DOHH2 (cell line): ENCODE data around the gene ABCB6.

Experiments
- EZH2phosphoT487 ChIP-seq: fragments of 200-600 bp; sonication (generic); IDR thresholded peaks from 2 replicates; pipeline ENCODE4 v1.6.1; 2017; ENCODE audit warnings: borderline replicate concordance, mild to moderate bottlenecking, antibody characterized with exemption, low read length, moderate library complexity, mixed read lengths
- TF ChIP-seq, protein P1 (sequence below): fragments of 200-600 bp; sonication (generic); IDR thresholded peaks from one replicate; pipeline ENCODE4 v1.5.1; 2014; ENCODE audit warnings: antibody characterized with exemption, mild to moderate bottlenecking, low read depth, low read length; ENCODE audit not compliant: poor library complexity, severe bottlenecking

DNA sequence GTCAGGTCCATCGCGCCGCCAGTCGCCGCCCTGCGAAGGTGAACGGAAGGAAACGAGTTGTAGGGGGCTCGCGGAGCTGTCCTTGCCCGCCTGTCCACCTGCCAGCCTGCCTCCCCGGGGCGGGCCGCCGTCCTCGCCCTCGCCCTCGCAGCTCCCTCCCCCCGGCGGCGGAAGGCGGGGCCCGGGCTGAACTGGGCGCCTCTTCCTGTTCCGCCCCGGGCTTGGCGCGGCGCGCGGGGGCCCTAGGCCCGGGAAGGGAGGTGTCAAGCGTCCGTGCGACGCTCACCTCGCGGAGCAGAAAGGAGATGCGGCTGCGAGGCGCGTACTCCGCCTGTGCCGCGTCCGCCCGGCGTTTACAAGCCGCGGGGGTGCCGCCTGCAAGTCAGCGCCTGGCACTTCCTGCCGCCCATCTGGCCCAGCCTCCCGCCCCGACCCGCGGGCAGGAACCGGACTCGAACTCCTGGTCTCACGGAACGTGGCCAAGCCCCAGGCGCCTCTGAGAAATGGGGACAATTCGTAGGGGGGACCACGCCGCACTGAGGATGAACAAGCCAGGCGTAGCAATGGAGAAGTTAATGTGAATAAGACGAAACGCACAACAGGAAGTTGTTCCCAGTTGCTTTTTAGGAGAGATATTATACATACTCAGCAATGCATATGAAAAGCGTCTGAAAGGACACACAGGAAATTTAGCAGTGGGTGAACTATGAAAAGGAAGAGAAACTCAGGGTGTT is 41.8 kb downstream of the ABCB6 start, which contains the start of gene CNPPD1:
- TF ChIP-seq, protein P1, sequence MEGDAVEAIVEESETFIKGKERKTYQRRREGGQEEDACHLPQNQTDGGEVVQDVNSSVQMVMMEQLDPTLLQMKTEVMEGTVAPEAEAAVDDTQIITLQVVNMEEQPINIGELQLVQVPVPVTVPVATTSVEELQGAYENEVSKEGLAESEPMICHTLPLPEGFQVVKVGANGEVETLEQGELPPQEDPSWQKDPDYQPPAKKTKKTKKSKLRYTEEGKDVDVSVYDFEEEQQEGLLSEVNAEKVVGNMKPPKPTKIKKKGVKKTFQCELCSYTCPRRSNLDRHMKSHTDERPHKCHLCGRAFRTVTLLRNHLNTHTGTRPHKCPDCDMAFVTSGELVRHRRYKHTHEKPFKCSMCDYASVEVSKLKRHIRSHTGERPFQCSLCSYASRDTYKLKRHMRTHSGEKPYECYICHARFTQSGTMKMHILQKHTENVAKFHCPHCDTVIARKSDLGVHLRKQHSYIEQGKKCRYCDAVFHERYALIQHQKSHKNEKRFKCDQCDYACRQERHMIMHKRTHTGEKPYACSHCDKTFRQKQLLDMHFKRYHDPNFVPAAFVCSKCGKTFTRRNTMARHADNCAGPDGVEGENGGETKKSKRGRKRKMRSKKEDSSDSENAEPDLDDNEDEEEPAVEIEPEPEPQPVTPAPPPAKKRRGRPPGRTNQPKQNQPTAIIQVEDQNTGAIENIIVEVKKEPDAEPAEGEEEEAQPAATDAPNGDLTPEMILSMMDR = no peak
- no peak for TF ChIP-seq EZH2phosphoT487
